ENCODE data around the gene ENTREP3. TPM values are rescaled to one million over a fixed set of nuclear protein-coding genes. Genes with fewer than 3 reads are reported as not detected.
"Not testable (repeated sequence)": the region's sequence is repeated elsewhere in the genome, so short reads cannot be mapped to it uniquely, and the experiment has no call there.

ENTREP3 gene
- total RNA-seq, 1 donor from 2014 or later: 13.9 TPM

DNA sequence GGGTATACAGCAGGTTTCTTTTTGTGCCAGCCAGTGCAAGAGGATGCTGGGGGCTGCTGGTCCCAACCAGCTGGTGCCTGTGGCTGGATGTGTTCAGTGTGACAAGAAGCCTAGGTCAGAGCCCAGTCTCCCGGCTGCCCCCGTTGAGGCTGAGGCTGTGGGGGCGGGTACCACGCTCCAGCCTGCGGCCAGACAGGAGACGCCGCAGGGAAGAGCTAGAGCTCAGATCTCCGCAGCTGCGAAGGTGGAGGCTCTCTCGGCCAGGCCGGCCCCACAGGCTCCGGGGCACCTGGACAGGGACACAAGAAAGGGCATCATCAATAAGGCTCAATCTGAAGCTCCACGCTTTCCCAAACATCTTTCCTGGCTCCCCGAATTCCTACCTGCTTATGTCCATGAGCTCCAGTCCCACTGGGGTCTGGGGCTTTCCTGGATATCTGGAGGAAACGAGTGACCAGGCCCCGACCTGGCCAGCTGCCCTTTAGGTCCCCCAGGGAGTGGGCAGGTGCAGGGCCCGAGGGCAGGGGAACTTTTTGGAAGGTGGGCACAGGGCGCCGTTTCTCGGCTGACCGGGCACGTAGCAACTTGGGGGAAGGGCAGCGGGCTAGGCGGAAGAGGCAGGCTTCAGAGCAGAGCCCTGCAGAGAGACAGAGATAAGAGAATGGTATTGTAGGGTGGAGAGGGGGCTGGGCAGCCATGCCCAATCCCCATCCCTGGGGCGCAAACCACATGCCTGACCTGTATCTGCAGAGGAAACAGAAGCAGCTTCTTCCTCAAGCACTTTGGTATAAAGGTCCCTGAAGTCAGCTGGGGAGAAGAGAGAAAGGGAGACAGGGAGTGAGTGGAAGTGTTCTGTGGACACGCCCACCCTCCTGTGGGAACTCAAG, 7.4 kb downstream of the ENTREP3 start:
- Histone ChIP-seq H3K4me3 (no peak overlapping the region), H3K9me3 (replicated peaks) (no peaks in the 10 kb centered on the region), H3K27ac (replicated peaks) (no peak overlapping the region), H3K27me3 (ENCODE audit: low read depth) (no peaks in the 10 kb centered on the region), H3K4me1 (peaks cover 33% of the 10 kb centered on the region), H3K36me3 (peaks cover 16% of the 10 kb centered on the region)
- no peak for DNase-seq
- intact Hi-C loops (cut with micrococcal nuclease): no loop called here
- TF ChIP-seq, protein P1, sequence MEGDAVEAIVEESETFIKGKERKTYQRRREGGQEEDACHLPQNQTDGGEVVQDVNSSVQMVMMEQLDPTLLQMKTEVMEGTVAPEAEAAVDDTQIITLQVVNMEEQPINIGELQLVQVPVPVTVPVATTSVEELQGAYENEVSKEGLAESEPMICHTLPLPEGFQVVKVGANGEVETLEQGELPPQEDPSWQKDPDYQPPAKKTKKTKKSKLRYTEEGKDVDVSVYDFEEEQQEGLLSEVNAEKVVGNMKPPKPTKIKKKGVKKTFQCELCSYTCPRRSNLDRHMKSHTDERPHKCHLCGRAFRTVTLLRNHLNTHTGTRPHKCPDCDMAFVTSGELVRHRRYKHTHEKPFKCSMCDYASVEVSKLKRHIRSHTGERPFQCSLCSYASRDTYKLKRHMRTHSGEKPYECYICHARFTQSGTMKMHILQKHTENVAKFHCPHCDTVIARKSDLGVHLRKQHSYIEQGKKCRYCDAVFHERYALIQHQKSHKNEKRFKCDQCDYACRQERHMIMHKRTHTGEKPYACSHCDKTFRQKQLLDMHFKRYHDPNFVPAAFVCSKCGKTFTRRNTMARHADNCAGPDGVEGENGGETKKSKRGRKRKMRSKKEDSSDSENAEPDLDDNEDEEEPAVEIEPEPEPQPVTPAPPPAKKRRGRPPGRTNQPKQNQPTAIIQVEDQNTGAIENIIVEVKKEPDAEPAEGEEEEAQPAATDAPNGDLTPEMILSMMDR (IDR thresholded peaks at IDR 0.05; ENCODE audit: borderline replicate concordance): no peak

DNA sequence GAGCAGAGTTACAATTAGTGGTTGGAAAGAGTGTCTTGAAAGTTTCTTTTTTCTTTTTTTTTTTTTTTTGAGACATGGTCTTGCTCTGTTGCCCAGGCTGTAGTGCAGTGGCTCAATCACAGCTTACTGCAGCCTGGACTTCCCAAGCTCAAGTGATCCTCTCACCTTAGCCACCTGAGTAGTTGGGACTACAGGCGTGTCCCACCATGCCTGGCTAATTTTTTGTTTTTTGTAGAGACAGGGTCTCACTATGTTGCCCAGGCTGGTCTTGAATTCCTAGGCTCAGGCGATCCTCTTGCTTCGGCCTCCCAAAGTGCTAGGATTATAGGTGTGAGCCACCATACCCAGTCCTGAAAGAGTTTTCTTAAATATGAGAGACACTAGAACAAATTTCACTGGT, 8.5 kb downstream of the ENTREP3 start:
- DNase-seq; H3K4me3 ChIP-seq; H3K27ac ChIP-seq (replicated peaks); intact Hi-C loops (cut with micrococcal nuclease); H3K27me3 ChIP-seq (ENCODE audit: low read depth); H3K9me3 ChIP-seq (replicated peaks): not testable (repeated sequence)
- Histone ChIP-seq H3K36me3 (peaks cover 16% of the 10 kb centered on the region), H3K4me1 (peaks cover 39% of the 10 kb centered on the region)

DNA sequence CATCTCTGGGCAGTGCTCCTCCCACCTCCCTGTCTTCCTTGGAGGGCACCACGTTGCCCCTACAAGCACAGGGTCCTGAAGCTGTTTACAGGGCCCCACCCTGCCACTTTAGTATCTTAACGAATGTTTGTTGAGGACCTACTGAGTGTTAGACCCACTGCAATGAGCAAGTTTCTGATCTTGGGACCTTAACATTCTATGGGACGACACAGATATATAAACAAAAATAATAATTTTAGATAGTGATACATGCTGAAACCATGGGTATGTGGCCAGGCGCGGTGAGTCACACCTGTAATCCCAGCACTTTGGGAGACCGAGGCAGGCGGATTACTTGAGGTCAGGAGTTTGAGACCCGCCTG, 10.1 kb downstream of the ENTREP3 start:
- TF ChIP-seq, protein P1 (IDR thresholded peaks at IDR 0.05; ENCODE audit: borderline replicate concordance): no peak
- peak overlapping the region; percentile 74 for H3K4me3 ChIP-seq
- peak overlapping the region; percentile 94 for H3K27ac ChIP-seq (replicated peaks)
- peaks cover 38% of the 10 kb centered on the region for H3K4me1 ChIP-seq
- H3K36me3 ChIP-seq: peaks cover 16% of the 10 kb centered on the region
- H3K9me3 ChIP-seq (replicated peaks): no peaks in the 10 kb centered on the region
- intact Hi-C loops (cut with micrococcal nuclease): no loop called here
- no peaks in the 10 kb centered on the region for H3K27me3 ChIP-seq (ENCODE audit: low read depth)
- DNase-seq: no peak

DNA sequence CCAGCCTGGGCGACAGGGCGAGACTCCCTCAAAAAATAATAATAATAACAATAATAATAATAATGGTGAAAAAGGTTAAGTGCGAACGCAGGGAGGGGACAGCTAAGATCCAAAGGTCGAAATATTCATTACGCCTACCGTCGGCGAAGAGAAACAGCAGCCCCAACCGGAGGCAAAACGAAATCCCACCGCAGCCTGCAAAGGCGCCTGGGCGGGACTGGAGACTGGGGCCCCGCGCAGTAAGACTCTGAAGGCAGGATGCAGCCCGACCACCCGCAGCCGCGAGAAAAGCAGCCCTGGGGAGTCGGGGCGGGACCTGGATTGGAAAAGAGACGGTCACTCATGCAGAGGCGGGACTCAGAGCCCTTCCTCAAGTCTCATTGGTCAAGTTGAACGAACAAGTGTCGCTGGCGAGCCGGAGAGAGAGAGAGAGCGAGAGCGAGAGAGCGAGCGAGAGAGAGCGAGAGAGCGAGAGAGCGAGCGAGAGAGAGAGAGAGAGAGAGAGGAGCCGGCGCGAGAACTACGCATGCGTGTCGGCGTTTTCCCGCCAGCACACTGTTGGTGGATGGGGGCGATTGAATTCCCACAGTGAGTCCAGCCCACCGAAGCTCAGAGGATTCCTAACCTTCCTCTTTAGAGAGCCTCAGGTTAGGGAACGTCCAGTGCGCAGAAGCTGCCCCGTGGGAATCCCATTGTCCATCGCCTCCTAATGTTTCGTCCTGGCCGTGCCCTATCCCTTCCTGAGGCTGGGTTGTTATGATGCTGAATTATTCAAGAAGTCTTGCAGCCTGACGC, 10.7 kb downstream of the ENTREP3 start:
- Histone ChIP-seq H3K27me3 (ENCODE audit: low read depth) (no peaks in the 10 kb centered on the region), H3K4me1 (peaks cover 36% of the 10 kb centered on the region), H3K36me3 (peaks cover 16% of the 10 kb centered on the region), H3K9me3 (replicated peaks) (no peaks in the 10 kb centered on the region), H3K4me3 (peak overlapping the region; percentile 74), H3K27ac (replicated peaks) (peak overlapping the region; percentile 94)
- peak; percentile 97 for DNase-seq
- TF ChIP-seq, protein P1 (IDR thresholded peaks at IDR 0.05; ENCODE audit: borderline replicate concordance): peak; percentile 39
- intact Hi-C loops (cut with micrococcal nuclease): no loop called here

DNA sequence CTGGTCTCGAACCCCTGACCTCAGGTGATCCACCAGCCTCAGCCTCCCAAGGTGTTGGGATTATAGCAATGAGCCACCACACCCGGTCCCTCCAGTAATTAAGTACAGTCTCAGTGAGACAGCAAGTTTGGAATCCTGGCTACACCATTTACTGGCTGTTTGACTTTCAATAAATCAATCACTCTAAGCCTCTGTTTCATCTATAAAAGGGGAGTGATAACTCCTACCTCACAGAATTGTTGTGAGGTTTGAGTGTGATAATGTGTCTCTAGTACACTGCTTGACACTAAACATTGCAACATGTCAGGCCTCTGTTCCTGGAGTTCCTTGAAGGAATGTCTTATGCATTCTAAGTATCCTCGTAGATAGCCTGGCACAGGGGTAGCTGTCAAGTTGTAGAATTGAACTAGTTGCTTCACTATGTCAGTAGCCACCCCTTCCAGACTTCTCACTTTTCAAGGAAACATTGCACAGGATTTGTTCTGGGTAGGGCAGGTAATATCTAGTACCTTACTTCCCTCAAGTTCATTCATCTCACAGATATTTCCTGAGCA, 12.4 kb downstream of the ENTREP3 start:
- intact Hi-C loops (cut with micrococcal nuclease): no loop called here
- H3K27me3 ChIP-seq (ENCODE audit: low read depth): no peaks in the 10 kb centered on the region
- H3K36me3 ChIP-seq: peaks cover 20% of the 10 kb centered on the region
- peaks cover 36% of the 10 kb centered on the region for H3K4me1 ChIP-seq
- TF ChIP-seq, protein P1 (IDR thresholded peaks at IDR 0.05; ENCODE audit: borderline replicate concordance): no peak
- H3K27ac ChIP-seq (replicated peaks): peak overlapping the region; percentile 94
- DNase-seq: no peak
- no peaks in the 10 kb centered on the region for H3K9me3 ChIP-seq (replicated peaks)
- H3K4me3 ChIP-seq: peak overlapping the region; percentile 74

All from left ventricle myocardium inferior (tissue), 1 donor.